C4-2B (cell line): ENCODE results near the gene UPK1A.

Experiments used
- ZFX ChIP-seq: fragments of 450-650 bp; IDR thresholded peaks from 2 replicates; pipeline ENCODE4 v1.6.1; 2017
- TF ChIP-seq, protein P1 (sequence below): fragments of 450-650 bp; conservative IDR thresholded peaks from 2 replicates; pipeline ENCODE4 v1.5.1; 2017; ENCODE audit warnings: mild to moderate bottlenecking

DNA sequence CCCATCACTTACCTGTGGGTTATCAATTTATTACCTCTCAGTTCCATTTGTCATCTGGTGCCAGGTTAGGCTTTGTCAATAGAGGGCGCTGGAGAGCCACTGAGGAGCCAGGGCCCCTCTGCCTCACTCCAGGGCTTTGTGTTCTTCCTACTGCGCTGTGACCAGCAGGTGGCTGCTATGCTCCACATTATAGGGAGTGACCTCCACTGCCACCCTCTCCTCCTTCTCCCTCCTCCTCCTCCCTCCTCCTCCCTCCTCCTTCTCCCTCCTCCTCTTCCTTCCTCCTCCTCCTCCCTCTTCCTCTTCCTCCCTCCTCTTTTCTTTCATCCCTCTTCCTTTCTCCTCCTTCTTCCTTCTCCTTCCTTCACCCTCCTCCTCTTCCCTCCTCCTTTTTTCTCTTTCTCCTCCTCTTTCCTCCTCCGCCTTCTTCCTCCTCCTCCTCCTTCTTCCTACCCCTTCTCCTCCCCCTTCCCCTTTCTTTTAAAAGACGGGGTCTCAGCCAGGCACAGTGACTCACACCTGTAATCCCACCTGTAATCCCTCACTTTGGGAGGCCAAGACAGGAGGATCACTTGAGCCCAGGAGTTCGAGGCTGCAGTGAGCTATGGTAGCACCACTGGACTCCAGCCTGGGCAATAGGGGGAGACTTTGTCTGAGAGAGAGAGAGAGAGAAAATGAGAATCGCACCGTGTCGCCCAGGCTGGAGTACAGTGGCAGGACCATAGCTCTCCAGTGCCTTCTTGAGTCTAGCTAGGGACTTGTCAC is 27.7 kb downstream of the UPK1A start:
- TF ChIP-seq, protein P1, sequence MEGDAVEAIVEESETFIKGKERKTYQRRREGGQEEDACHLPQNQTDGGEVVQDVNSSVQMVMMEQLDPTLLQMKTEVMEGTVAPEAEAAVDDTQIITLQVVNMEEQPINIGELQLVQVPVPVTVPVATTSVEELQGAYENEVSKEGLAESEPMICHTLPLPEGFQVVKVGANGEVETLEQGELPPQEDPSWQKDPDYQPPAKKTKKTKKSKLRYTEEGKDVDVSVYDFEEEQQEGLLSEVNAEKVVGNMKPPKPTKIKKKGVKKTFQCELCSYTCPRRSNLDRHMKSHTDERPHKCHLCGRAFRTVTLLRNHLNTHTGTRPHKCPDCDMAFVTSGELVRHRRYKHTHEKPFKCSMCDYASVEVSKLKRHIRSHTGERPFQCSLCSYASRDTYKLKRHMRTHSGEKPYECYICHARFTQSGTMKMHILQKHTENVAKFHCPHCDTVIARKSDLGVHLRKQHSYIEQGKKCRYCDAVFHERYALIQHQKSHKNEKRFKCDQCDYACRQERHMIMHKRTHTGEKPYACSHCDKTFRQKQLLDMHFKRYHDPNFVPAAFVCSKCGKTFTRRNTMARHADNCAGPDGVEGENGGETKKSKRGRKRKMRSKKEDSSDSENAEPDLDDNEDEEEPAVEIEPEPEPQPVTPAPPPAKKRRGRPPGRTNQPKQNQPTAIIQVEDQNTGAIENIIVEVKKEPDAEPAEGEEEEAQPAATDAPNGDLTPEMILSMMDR = peak; percentile 98
- TF ChIP-seq ZFX = no peak
